Transverse colon (tissue), 3 donors: ENCODE measurements around the gene LIMCH1.

ENCODE experiments used
- CTCF ChIP-seq, 5 experiments: fragments of 200-600 bp in 3 of 5; fragments of 450-650 bp in 2 of 5; sonication (generic) in 3 of 5; IDR thresholded peaks; 1 replicate in 2 of 5; 2 replicates in 3 of 5; pipeline ENCODE4 v1.5.1; 2016 to 2017; ENCODE audit warnings: antibody characterized with exemption in 5 of 5, inconsistent platforms in 3 of 5, mild to moderate bottlenecking in 2 of 5, moderate library complexity in 1 of 5
- POLR2A ChIP-seq: fragments of 450-650 bp; IDR thresholded peaks from one replicate; pipeline ENCODE4 v1.6.1; 2016; ENCODE audit warnings: antibody characterized with exemption, mild to moderate bottlenecking, moderate library complexity

GRCh38 chr4:41530741-41531140 lies 7.2 kb upstream of the LIMCH1 start:
- TF ChIP-seq POLR2A = no peak
- TF ChIP-seq CTCF (IDR thresholded peaks at IDR 0.05) = no peak
